Urinary bladder (tissue), 4 donors: Measurements from ENCODE around the gene HTRA3. TPM values are rescaled to one million over a fixed set of nuclear protein-coding genes. Genes with fewer than 3 reads are reported as not detected.

Experiments used
- DNase-seq: peaks from one replicate; pipeline ENCODE4 v3.0.0-alpha.2; 2015; ENCODE audit errors: extremely low spot score
- H3K27ac ChIP-seq: one replicate; pipeline ENCODE4 v1.5.1; 2013; ENCODE audit warnings: low read depth, mild to moderate bottlenecking, moderate library complexity
- H3K36me3 ChIP-seq: one replicate; pipeline ENCODE4 v1.6.1; 2013; ENCODE audit warnings: mild to moderate bottlenecking, moderate library complexity; ENCODE audit not compliant: insufficient read depth
- H3K4me1 ChIP-seq: one replicate; pipeline ENCODE4 v1.6.1; 2013; ENCODE audit warnings: mild to moderate bottlenecking, moderate library complexity; ENCODE audit not compliant: insufficient read depth
- H3K4me3 ChIP-seq: one replicate; pipeline ENCODE4 v1.5.1; 2013; ENCODE audit warnings: low read depth, low read length
- WGBS: extraction: QIAGEN DNeasy Blood & Tissue Kit; methylation state at CpG from one replicate; pipeline ENCODE4 v1.1.7; 2013; 5-methylcytosine and 5-hydroxymethylcytosine counted together
- polyA plus RNA-seq: library from polyadenylated mRNA; stranded (reverse); fragments of 200-250 nt; gene quantifications from one replicate; pipeline ENCODE4 v1.2.3, GENCODE V29; 2013
- total RNA-seq: library from RNA; depleted of rRNA; stranded (reverse); fragments of >200 nt; gene quantifications from one replicate; pipeline ENCODE4 v1.2.3, GENCODE V29; 2014
- donor health status: healthy with polysubstance abuse.
- donor health status: healthy.

Gene HTRA3
- total and polyA plus RNA-seq, 2 donors, result 37.0 to 49.2 TPM

GRCh38 chr4:8248091-8248490 is 21.5 kb upstream of the HTRA3 start:
- Histone ChIP-seq H3K27ac (no peak overlapping the region), H3K36me3 (no peaks in the 10 kb centered on the region), H3K4me1 (no peaks in the 10 kb centered on the region), H3K4me3 (no peak overlapping the region)
- 84% methylated on average over 7 of the region's 7 CpGs for WGBS
- DNase-seq, result no peak

GRCh38 chr4:8250227-8250626 is 19.3 kb upstream of the HTRA3 start:
- Histone ChIP-seq H3K4me3 (no peak overlapping the region), H3K27ac (no peak overlapping the region), H3K4me1 (peaks cover 1% of the 10 kb centered on the region), H3K36me3 (no peaks in the 10 kb centered on the region)
- DNase-seq, result no peak
- 66% methylated on average over 3 of the region's 3 CpGs for WGBS

GRCh38 chr4:8250637-8251036 is 18.9 kb upstream of the HTRA3 start:
- no peaks in the 10 kb centered on the region for H3K36me3 ChIP-seq
- DNase-seq, result no peak
- no peak overlapping the region for H3K27ac ChIP-seq
- H3K4me3 ChIP-seq, result no peak overlapping the region
- 85% methylated on average over 7 of the region's 7 CpGs for WGBS
- peaks cover 1% of the 10 kb centered on the region for H3K4me1 ChIP-seq

GRCh38 chr4:8251110-8251883 is 18.3 kb upstream of the HTRA3 start:
- Histone ChIP-seq H3K4me1 (peaks cover 1% of the 10 kb centered on the region), H3K27ac (no peak overlapping the region), H3K36me3 (no peaks in the 10 kb centered on the region), H3K4me3 (no peak overlapping the region)
- no peak for DNase-seq
- WGBS, result 90% methylated on average over 24 of the region's 24 CpGs

GRCh38 chr4:8252301-8253173 is 17.0 kb upstream of the HTRA3 start:
- Histone ChIP-seq H3K27ac (no peak overlapping the region), H3K36me3 (no peaks in the 10 kb centered on the region), H3K4me1 (peaks cover 1% of the 10 kb centered on the region), H3K4me3 (no peak overlapping the region)
- DNase-seq, result no peak
- WGBS, result 82% methylated on average over 23 of the region's 23 CpGs

GRCh38 chr4:8254076-8254475 is 15.5 kb upstream of the HTRA3 start:
- WGBS, result 79% methylated on average over 6 of the region's 6 CpGs
- H3K27ac ChIP-seq, result no peak overlapping the region
- peaks cover 1% of the 10 kb centered on the region for H3K4me1 ChIP-seq
- DNase-seq, result no peak
- H3K4me3 ChIP-seq, result no peak overlapping the region
- no peaks in the 10 kb centered on the region for H3K36me3 ChIP-seq

- WGBS, result 65% methylated on average over 14 of the region's 14 CpGs
- Histone ChIP-seq H3K27ac (no peak overlapping the region), H3K4me1 (peaks cover 1% of the 10 kb centered on the region), H3K4me3 (no peak overlapping the region), H3K36me3 (no peaks in the 10 kb centered on the region)
- DNase-seq, result no peak
Measured at GRCh38 chr4:8255698-8256441, 13.7 kb upstream of the HTRA3 start.

GRCh38 chr4:8257854-8258253 is 11.7 kb upstream of the HTRA3 start:
- Histone ChIP-seq H3K27ac (no peak overlapping the region), H3K4me1 (peaks cover 1% of the 10 kb centered on the region), H3K36me3 (no peaks in the 10 kb centered on the region), H3K4me3 (no peak overlapping the region)
- no peak for DNase-seq
- 78% methylated on average over 4 of the region's 4 CpGs for WGBS

- H3K4me1 ChIP-seq, result no peaks in the 10 kb centered on the region
- H3K4me3 ChIP-seq, result no peak overlapping the region
- H3K36me3 ChIP-seq, result no peaks in the 10 kb centered on the region
- 72% methylated on average over 13 of the region's 13 CpGs for WGBS
- no peak for DNase-seq
- H3K27ac ChIP-seq, result no peak overlapping the region
Measured at GRCh38 chr4:8258552-8259212, 10.9 kb upstream of the HTRA3 start.

- Histone ChIP-seq H3K4me3 (no peak overlapping the region), H3K27ac (no peak overlapping the region), H3K36me3 (no peaks in the 10 kb centered on the region), H3K4me1 (no peaks in the 10 kb centered on the region)
- WGBS, result 74% methylated on average over 11 of the region's 11 CpGs
- DNase-seq, result no peak
Measured at GRCh38 chr4:8259743-8260430, 9.7 kb upstream of the HTRA3 start.

- Histone ChIP-seq H3K4me3 (no peak overlapping the region), H3K4me1 (no peaks in the 10 kb centered on the region), H3K27ac (no peak overlapping the region), H3K36me3 (no peaks in the 10 kb centered on the region)
- WGBS, result 10% methylated on average over 13 of the region's 13 CpGs
- no peak for DNase-seq
Measured at GRCh38 chr4:8260656-8261111, 8.9 kb upstream of the HTRA3 start.

GRCh38 chr4:8261851-8262535 is 7.6 kb upstream of the HTRA3 start:
- Histone ChIP-seq H3K36me3 (no peaks in the 10 kb centered on the region), H3K27ac (no peak overlapping the region), H3K4me3 (no peak overlapping the region), H3K4me1 (no peaks in the 10 kb centered on the region)
- no peak for DNase-seq
- 84% methylated on average over 25 of the region's 25 CpGs for WGBS
